ENCODE data around the gene FAM25A. TPM values are rescaled to one million over a fixed set of nuclear protein-coding genes. Genes with fewer than 3 reads are reported as not detected.

FAM25A gene
- total RNA-seq, 1 donor from 2014 or later = not detected

GRCh38 chr10:87059401-87059800 is 39.3 kb downstream of the FAM25A start:
- no peak for DNase-seq
- no peaks in the 10 kb centered on the region for H3K4me1 Mint-ChIP-seq (ENCODE audit: low read depth, unreplicated experiment)
- H3K27ac Mint-ChIP-seq (ENCODE audit: unreplicated experiment) = no peak overlapping the region
- TF ChIP-seq, protein P1, sequence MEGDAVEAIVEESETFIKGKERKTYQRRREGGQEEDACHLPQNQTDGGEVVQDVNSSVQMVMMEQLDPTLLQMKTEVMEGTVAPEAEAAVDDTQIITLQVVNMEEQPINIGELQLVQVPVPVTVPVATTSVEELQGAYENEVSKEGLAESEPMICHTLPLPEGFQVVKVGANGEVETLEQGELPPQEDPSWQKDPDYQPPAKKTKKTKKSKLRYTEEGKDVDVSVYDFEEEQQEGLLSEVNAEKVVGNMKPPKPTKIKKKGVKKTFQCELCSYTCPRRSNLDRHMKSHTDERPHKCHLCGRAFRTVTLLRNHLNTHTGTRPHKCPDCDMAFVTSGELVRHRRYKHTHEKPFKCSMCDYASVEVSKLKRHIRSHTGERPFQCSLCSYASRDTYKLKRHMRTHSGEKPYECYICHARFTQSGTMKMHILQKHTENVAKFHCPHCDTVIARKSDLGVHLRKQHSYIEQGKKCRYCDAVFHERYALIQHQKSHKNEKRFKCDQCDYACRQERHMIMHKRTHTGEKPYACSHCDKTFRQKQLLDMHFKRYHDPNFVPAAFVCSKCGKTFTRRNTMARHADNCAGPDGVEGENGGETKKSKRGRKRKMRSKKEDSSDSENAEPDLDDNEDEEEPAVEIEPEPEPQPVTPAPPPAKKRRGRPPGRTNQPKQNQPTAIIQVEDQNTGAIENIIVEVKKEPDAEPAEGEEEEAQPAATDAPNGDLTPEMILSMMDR (IDR thresholded peaks at IDR 0.05; ENCODE audit: partially characterized antibody, unreplicated experiment) = no peak
- H3K4me3 Mint-ChIP-seq (ENCODE audit: unreplicated experiment) = no peak overlapping the region
- no peaks in the 10 kb centered on the region for H3K36me3 Mint-ChIP-seq (ENCODE audit: unreplicated experiment)
- no peaks in the 10 kb centered on the region for H3K9me3 Mint-ChIP-seq (ENCODE audit: unreplicated experiment)
- no peaks in the 10 kb centered on the region for H3K27me3 Mint-ChIP-seq (ENCODE audit: unreplicated experiment)

GRCh38 chr10:87060280-87060928 is 40.3 kb downstream of the FAM25A start:
- Mint-ChIP-seq H3K27ac (ENCODE audit: unreplicated experiment) (no peak overlapping the region), H3K27me3 (ENCODE audit: unreplicated experiment) (no peaks in the 10 kb centered on the region), H3K4me1 (ENCODE audit: low read depth, unreplicated experiment) (no peaks in the 10 kb centered on the region), H3K36me3 (ENCODE audit: unreplicated experiment) (no peaks in the 10 kb centered on the region), H3K4me3 (ENCODE audit: unreplicated experiment) (no peak overlapping the region), H3K9me3 (ENCODE audit: unreplicated experiment) (no peaks in the 10 kb centered on the region)
- TF ChIP-seq, protein P1 (IDR thresholded peaks at IDR 0.05; ENCODE audit: partially characterized antibody, unreplicated experiment) = no peak
- no peak for DNase-seq

GRCh38 chr10:87064651-87065050 is 44.6 kb downstream of the FAM25A start:
- Mint-ChIP-seq H3K27me3 (ENCODE audit: unreplicated experiment) (peaks cover 3% of the 10 kb centered on the region), H3K4me3 (ENCODE audit: unreplicated experiment) (no peak overlapping the region), H3K4me1 (ENCODE audit: low read depth, unreplicated experiment) (no peaks in the 10 kb centered on the region), H3K36me3 (ENCODE audit: unreplicated experiment) (peaks cover 12% of the 10 kb centered on the region), H3K9me3 (ENCODE audit: unreplicated experiment) (no peaks in the 10 kb centered on the region), H3K27ac (ENCODE audit: unreplicated experiment) (no peak overlapping the region)
- DNase-seq = no peak
- TF ChIP-seq, protein P1 (IDR thresholded peaks at IDR 0.05; ENCODE audit: partially characterized antibody, unreplicated experiment) = no peak

GRCh38 chr10:87066178-87066577 is 46.1 kb downstream of the FAM25A start:
- Mint-ChIP-seq H3K9me3 (ENCODE audit: unreplicated experiment) (no peaks in the 10 kb centered on the region), H3K4me3 (ENCODE audit: unreplicated experiment) (no peak overlapping the region), H3K27ac (ENCODE audit: unreplicated experiment) (no peak overlapping the region), H3K36me3 (ENCODE audit: unreplicated experiment) (peaks cover 12% of the 10 kb centered on the region), H3K27me3 (ENCODE audit: unreplicated experiment) (peaks cover 3% of the 10 kb centered on the region), H3K4me1 (ENCODE audit: low read depth, unreplicated experiment) (no peaks in the 10 kb centered on the region)
- TF ChIP-seq, protein P1 (IDR thresholded peaks at IDR 0.05; ENCODE audit: partially characterized antibody, unreplicated experiment) = no peak
- DNase-seq = no peak

DNA sequence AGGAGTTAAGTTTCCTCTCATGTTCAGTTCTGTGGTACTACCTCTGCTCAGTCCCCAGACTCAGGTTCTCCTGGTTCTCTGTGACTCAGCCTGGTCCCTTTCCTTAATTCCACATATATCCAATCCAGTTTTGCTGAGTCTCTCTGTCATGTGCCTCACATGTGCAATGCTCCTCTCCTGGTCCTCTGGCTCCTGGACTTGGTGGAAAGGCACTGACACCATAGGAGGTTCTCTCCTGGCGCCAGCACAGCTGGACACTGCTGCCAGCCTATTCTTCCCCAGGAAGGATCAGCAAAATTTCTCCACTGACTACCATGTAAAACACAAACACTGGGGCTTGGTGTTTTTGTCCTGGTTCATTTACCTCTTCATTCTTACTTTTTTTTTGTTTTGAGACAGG is 46.8 kb downstream of the FAM25A start:
- no peak for DNase-seq
- TF ChIP-seq, protein P1 (IDR thresholded peaks at IDR 0.05; ENCODE audit: partially characterized antibody, unreplicated experiment) = no peak
- Mint-ChIP-seq H3K27me3 (ENCODE audit: unreplicated experiment) (peaks cover 3% of the 10 kb centered on the region), H3K4me1 (ENCODE audit: low read depth, unreplicated experiment) (no peaks in the 10 kb centered on the region), H3K36me3 (ENCODE audit: unreplicated experiment) (peaks cover 12% of the 10 kb centered on the region), H3K9me3 (ENCODE audit: unreplicated experiment) (no peaks in the 10 kb centered on the region), H3K4me3 (ENCODE audit: unreplicated experiment) (no peak overlapping the region), H3K27ac (ENCODE audit: unreplicated experiment) (no peak overlapping the region)

Data from glutamatergic neuron (in vitro differentiated cells).